ENCODE measurements around the gene ADCY7.

DNA sequence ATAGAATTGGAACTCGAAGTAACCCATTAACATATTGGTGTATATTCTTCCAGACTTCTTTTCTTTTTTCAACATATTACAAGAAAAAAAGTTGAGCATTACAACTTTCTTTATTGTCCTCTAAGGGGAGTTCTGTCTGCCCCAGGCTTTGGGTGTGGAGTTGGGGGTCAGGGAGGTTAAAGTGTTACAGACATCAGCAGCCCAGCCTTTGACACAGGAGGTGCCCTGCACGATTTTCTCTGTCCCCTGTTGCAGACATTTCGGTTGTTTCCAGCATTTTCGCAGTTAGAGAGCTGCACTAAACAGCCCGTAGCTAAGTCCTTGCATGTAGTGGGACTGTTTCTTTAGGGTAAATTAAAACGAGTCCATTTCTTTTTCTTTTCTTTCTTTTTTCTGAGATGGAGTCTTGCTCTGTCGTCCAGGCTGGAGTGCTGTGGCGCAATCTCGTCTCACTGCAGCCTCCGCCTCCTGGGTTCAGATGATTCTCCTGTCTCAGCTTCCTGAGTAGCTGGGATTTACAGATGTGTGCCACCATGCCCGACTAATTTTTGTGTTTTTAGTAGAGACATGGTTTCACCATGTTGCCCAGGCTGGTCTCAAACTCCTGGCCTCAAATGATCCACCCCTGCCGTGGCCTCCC lies 13.4 kb upstream of the ADCY7 start:
- no peak for TF ChIP-seq CTCF (conservative IDR thresholded peaks at IDR 0.05)
- TF ChIP-seq ZFX (IDR thresholded peaks at IDR 0.05): no peak

Data from C4-2B (cell line).